Hair follicular keratinocyte (primary cell): ENCODE results near the gene SFXN2. TPM values are rescaled to one million over a fixed set of nuclear protein-coding genes. Genes with fewer than 3 reads are reported as not detected.

ENCODE experiments used
- total RNA-seq: library from RNA; depleted of rRNA; stranded (reverse); fragments of >200 nt; gene quantifications from 2 replicates; pipeline ENCODE4 v1.2.3, GENCODE V29; 2015

Gene SFXN2, protein sequence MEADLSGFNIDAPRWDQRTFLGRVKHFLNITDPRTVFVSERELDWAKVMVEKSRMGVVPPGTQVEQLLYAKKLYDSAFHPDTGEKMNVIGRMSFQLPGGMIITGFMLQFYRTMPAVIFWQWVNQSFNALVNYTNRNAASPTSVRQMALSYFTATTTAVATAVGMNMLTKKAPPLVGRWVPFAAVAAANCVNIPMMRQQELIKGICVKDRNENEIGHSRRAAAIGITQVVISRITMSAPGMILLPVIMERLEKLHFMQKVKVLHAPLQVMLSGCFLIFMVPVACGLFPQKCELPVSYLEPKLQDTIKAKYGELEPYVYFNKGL
- 5.6 and 6.0 TPM in 2 replicates for total RNA-seq

GRCh38 chr10:102714621-102715455 lies at the start of gene SFXN2:
Gene SFXN2, plus strand, starts transcription at chr10:102714636. Its CDS starts 12,001 bp downstream, at chr10:102726637.

DNA sequence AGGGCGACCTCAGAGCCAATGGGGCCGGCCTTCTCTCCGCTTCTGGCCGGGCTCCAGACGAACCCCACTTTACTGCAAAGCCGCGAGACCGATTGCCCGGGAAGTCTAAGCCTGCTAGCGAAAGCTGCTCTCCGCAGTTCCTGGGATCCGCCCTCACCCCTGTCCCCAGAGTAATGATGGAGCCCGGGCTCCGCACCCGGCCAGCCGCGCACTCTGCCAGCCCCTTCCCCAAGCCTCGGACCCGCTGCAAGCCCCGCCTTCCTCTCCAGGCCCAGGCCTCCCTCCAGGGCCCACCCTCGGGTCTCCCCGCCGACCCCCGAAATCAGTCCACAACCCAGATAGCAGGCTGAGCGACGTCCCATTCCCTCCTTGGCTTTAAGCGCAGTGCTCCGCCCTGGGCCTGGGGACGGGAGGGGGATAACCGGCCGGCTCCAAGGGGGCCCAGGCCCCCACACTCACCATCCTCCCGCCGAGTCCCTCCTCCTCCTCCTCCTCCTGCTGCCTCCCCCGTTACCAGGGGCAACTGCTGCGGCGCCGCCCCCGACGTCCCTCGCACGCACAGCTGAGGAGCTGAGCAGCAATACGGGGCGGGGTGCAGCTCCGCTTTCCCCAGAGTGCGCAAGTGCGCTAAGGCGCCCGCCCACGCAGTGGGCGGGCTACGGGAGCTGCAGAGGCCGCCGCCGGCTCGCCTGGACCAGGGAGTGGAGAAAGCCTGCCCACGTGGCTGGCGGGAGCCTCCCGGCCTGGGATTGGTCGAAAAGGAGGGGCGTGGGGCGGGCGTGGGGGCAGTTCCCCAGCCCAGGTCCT lies 419 bp upstream of the SFXN2 start, which contains the start of gene ARL3:
Gene ARL3 (minus strand): TSS at position 584 of the 807 bp plus-strand sequence. CDS start 122 bp downstream, at position 462.

GRCh38 chr10:102743588-102744373 lies 29.3 kb downstream of the SFXN2 start, which contains the start of gene WBP1L:
Gene WBP1L, plus strand, starts transcription at chr10:102743948. Its CDS starts 106 bp downstream, at chr10:102744054.

Other genes starting within 250 kb of the SFXN2 start
- 109 and 125 TPM in 2 replicates for gene ACTR1A, start 211.9 kb upstream of the SFXN2 start, total RNA-seq
- gene SUFU, start 210.7 kb upstream of the SFXN2 start, total RNA-seq = 3.2 and 3.4 TPM in 2 replicates
- gene TRIM8, start 70.2 kb upstream of the SFXN2 start, total RNA-seq = 81.1 and 125 TPM in 2 replicates
- 3.5 and 5.2 TPM in 2 replicates for gene ARL3, start 239 bp upstream of the SFXN2 start, total RNA-seq
- gene WBP1L, start 29.3 kb downstream of the SFXN2 start, total RNA-seq = 32.1 and 33.8 TPM in 2 replicates
- gene CYP17A1, start 122.8 kb downstream of the SFXN2 start, total RNA-seq = not detected in 2 replicates
- 8.2 and 12.0 TPM in 2 replicates for gene BORCS7, start 139.6 kb downstream of the SFXN2 start, total RNA-seq
- 3.2 and 3.6 TPM in 2 replicates for gene AS3MT, start 154.8 kb downstream of the SFXN2 start, total RNA-seq
- gene CNNM2, start 203.7 kb downstream of the SFXN2 start, total RNA-seq = 1.9 and 2.6 TPM in 2 replicates